Upper lobe of right lung (tissue), 1 donor: ENCODE measurements around the gene NPIPB9. TPM values are rescaled to one million over a fixed set of nuclear protein-coding genes. Genes with fewer than 3 reads are reported as not detected.
"Not testable (repeated sequence)": the region's sequence is repeated elsewhere in the genome, so short reads cannot be mapped to it uniquely, and the experiment has no call there.

Source experiments
- ATAC-seq: fragments of 200-7000 bp; cut with Tn5 transposase; one replicate; pipeline ENCODE4 v1.9.1; 2020; ENCODE audit warnings: mild to moderate bottlenecking, moderate library complexity
- DNase-seq: peaks from one replicate; pipeline ENCODE4 v3.0.0-alpha.2; 2020
- H3K27ac ChIP-seq: fragments of 200-600 bp; one replicate; pipeline ENCODE4 v1.8.0; 2022
- H3K27me3 ChIP-seq: fragments of 200-600 bp; one replicate; pipeline ENCODE4 v1.8.0; 2022; ENCODE audit warnings: mild to moderate bottlenecking
- H3K36me3 ChIP-seq: fragments of 200-600 bp; one replicate; pipeline ENCODE4 v1.8.0; 2022
- H3K4me1 ChIP-seq: fragments of 200-600 bp; one replicate; pipeline ENCODE4 v1.8.0; 2022
- H3K4me3 ChIP-seq: fragments of 200-600 bp; one replicate; pipeline ENCODE4 v1.8.0; 2022; ENCODE audit warnings: mild to moderate bottlenecking
- H3K9me3 ChIP-seq: fragments of 200-600 bp; one replicate; pipeline ENCODE4 v1.8.0; 2022
- intact Hi-C: fragments of 100-400 bp; cut with DNase I; formaldehyde crosslinking; loops from one replicate; pipeline ENCODE4 v1.11.0; 2022
- long read RNA-seq: library from polyadenylated mRNA; unstranded; transcript quantifications from one replicate; pipeline ENCODE4 v2.0.0, GENCODE V29; 2021
- total RNA-seq: library from RNA; stranded (reverse); fragmentation: NEBNext Ultra II Directional; extraction: Animal tissue kit (Norgen Biotek cat#: 25700); gene quantifications from one replicate; pipeline ENCODE4 v1.2.1, GENCODE V29; 2021
- donor health status: DM: no; HTN: yes; CAD: no; lungs with severe emphysema.

The NPIPB9 gene
- 3.5 TPM for total RNA-seq
- long read RNA-seq: 0 reads

DNA sequence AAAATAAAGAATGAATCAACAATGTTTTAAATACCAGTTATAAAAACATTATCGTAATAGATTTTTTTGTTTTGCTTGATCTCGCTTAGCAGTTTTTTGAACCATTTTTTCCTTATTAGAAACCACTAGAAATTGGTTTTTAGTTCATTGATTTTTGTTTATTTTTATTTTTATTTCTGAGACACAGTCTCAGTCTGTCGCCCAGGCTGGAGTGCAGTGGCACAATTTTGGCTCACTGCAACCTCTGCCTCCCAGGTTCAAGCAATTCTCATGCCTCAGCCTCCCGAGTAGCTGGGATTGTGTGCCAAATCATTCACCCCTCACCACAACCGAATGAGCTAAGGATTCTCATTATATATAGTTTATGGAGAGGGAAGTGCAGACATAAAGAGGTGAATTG is at the start of gene NPIPB9:
Gene NPIPB9 (plus strand): TSS at position 301 of the 400 bp plus-strand sequence.
- H3K27ac ChIP-seq, H3K4me1 ChIP-seq, DNase-seq, H3K36me3 ChIP-seq, intact Hi-C loops, H3K4me3 ChIP-seq, H3K9me3 ChIP-seq, H3K27me3 ChIP-seq, ATAC-seq: not testable (repeated sequence)

DNA sequence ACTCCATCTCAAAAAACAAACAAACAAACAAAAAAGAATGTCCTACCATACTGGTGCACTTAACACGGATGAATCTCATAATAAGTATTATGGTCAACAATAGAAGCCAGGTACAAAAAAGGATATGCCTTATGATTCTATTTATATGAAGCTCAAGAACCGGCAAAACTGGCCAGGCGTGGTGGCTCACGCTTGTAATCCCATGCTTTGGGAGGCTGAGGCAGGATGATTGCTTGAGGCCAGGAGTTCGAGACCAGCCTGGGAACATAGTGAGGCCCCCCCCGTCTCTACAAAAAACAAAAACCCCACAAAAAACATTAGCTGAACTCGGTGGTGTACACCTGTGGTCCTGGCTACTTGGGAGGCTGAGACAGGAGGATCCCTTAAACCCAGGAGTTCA is 47.3 kb upstream of the NPIPB9 start:
- DNase-seq, H3K4me1 ChIP-seq, H3K9me3 ChIP-seq, H3K36me3 ChIP-seq, intact Hi-C loops, H3K4me3 ChIP-seq, ATAC-seq, H3K27ac ChIP-seq, H3K27me3 ChIP-seq: not testable (repeated sequence)

DNA sequence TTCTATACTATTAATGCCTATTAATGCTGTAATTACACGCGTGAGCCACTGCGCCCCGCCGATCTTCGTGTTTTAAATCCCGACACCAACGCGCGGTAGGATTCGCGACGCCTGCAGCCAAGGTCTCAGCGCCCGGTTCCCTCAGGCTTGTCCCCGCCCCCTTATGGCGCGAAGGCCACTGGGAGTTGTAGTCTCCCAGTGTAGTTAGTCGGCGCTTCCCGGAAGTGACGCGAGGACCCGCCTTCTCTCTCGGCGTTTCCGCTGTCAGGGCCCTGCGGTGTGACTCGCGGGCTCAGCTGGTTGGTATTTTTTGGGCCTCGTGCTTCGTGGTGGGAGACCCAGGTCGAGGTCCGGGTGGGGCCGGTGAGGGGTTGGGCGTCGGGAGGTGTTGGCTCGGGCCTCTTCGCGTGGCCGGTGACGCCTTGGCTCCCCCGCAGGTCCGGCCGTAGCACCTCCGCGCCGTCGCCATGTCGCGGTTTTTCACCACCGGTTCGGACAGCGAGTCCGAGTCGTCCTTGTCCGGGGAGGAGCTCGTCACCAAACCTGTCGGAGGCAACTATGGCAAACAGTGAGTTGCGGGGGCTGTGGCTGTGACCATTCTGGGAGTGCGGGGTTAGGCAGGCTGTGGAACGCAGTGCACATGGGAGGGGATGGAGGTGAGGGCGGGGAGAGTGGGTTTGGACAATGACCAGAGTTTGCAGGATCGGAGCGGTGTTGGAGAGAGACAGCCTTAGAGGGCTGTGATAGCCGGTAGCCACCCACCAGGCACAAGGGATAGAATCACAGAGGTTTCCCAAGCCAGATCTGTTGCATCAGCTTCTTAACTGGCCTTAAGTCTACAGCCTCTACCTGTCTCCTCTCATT is 40.1 kb upstream of the NPIPB9 start, which contains the start of gene EIF3C:
Gene EIF3C (plus strand): TSS at position 245 of the 864 bp plus-strand sequence. CDS start 223 bp downstream, at position 468.
- H3K36me3 ChIP-seq, DNase-seq, H3K27me3 ChIP-seq, H3K4me1 ChIP-seq, intact Hi-C loops, H3K27ac ChIP-seq, H3K4me3 ChIP-seq, H3K9me3 ChIP-seq: not testable (repeated sequence)
- ATAC-seq: peak; percentile 100

DNA sequence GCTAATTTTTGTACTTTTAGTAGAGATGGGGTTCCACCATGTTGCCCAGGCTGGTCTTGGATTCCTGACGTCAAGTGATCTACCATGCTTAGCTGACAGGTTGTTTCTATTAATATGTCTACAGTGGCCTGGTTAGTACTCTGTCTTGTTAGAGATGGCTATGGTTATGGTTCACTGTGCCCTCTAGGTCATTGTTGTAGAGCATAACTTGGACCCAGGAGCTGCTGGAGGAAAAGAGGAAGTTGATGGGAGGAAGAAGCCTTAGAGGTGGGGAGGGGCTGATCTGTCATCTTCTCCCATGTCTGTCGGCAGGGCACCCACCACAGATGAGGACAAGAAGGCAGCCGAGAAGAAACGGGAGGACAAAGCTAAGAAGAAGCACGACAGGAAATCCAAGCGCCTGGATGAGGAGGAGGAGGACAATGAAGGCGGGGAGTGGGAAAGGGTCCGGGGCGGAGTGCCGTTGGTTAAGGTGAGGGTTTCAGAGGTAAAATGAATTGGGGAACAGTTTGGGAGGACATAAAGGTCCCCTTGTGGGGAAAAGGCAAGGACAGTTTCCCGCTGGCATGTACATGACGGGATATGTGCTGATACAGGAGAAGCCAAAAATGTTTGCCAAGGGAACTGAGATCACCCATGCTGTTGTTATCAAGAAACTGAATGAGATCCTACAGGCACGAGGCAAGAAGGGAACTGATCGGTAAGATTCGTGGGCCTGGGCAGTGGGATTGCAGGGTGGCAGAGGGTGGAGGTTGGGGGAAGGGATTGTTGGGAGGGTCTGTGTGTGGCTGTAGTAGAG is 28.5 kb upstream of the NPIPB9 start:
- H3K9me3 ChIP-seq, H3K4me3 ChIP-seq, H3K27me3 ChIP-seq, intact Hi-C loops, H3K4me1 ChIP-seq, H3K36me3 ChIP-seq, H3K27ac ChIP-seq: not testable (repeated sequence)
- ATAC-seq (peak; percentile 29), DNase-seq (peak; percentile 3)

DNA sequence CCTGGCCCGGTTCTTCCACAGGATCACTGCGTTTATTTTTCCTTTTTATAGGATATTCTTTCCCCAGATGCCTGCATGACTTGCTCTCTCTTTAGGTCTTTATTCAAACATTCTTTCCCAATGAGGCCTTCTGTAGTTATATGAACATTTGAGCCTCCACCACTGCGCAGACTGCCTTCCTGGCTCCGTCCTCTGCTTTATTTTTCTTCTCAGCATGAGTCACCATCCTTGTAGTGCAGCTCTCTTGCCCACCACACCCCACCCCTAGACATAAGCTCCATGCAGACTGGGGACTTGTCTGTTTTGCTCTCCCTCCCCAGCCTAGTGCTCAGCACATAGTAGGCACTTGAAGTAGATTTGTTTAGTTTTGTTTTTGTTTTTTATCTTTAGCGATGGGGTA is 20.3 kb upstream of the NPIPB9 start:
- H3K4me1 ChIP-seq, H3K27ac ChIP-seq, ATAC-seq, DNase-seq, H3K36me3 ChIP-seq, H3K9me3 ChIP-seq, H3K27me3 ChIP-seq, H3K4me3 ChIP-seq, intact Hi-C loops: not testable (repeated sequence)

DNA sequence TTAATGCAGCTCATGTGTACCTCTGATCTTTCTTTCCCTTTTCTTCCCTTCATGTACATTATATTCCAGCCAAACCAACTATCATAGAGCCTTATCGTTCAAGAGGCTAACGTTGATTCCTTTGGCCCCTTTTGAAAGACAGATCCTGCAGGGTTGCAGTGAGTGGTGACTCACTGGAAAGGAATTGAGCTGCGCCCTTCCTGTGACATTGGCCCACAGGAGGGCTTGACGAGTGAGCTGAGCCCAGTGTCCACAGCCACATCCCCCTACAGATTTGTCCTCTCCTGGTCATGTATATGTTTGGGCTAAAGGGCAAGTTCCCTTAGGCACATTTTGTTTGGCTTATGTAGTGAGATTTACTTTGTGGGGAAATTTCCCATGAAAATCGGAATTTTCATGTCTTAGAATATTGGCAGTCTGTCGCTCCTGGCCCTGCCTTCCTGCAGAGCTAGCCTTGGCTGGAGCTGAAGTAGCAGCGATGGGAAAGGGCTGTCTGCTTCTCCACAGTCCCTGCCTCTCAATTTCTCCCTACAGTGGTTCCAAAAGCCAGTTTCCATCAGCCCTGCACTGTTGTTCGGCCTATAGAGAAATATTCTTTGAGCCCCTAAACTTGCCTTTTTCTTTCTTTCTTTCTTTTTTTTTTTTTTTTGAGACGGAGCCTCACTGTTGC is 19.0 kb upstream of the NPIPB9 start:
- intact Hi-C loops, H3K27ac ChIP-seq, DNase-seq, H3K36me3 ChIP-seq, H3K27me3 ChIP-seq, H3K9me3 ChIP-seq, H3K4me1 ChIP-seq, H3K4me3 ChIP-seq: not testable (repeated sequence)
- peak; percentile 32 for ATAC-seq

DNA sequence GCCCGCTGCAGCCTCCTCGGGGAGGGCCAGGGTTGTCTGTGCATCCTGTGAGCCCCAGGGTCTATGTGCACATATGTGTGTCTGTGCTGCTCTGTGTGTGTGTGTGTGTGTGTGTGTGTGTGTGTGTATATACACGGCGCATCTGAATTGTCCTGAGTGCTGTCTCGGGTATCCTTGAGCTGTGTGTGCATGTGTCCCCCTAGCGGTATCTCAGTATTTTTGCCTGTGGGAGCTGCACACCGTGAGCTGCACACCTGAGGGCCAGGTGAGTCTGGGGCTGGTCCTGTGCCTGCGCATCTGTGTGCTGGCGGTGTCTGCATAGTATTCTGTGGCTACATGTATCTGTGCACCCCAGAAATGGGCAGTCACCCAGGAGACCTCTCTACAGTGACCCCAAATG is 11.8 kb upstream of the NPIPB9 start:
- DNase-seq (peak; percentile 0), ATAC-seq (peak; percentile 73)
- H3K4me3 ChIP-seq, intact Hi-C loops, H3K4me1 ChIP-seq, H3K9me3 ChIP-seq, H3K27me3 ChIP-seq, H3K27ac ChIP-seq, H3K36me3 ChIP-seq: not testable (repeated sequence)

DNA sequence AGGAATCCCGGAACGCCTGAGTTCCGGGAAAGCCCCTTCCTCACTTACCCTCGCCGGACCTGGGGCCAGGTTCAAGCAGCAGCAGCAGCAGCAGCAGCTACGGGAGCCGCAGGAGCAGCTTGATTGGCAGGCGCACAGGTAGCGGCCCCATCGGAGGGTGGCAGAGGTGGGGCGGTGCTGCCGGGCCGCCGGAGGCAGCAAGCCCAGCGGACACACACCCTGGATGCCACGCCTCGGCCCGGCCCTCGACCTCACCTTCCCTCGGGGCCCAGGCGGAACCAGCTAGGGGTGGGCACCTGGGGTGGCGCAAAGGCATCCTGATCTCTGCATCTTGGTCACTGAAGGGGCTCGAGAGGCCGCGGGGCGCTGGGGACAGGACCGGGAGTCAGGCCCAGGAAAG is 11.0 kb upstream of the NPIPB9 start:
- H3K36me3 ChIP-seq, H3K9me3 ChIP-seq, H3K27ac ChIP-seq, H3K4me3 ChIP-seq, H3K4me1 ChIP-seq, H3K27me3 ChIP-seq, intact Hi-C loops: not testable (repeated sequence)
- ATAC-seq: peak; percentile 74
- peak; percentile 22 for DNase-seq

DNA sequence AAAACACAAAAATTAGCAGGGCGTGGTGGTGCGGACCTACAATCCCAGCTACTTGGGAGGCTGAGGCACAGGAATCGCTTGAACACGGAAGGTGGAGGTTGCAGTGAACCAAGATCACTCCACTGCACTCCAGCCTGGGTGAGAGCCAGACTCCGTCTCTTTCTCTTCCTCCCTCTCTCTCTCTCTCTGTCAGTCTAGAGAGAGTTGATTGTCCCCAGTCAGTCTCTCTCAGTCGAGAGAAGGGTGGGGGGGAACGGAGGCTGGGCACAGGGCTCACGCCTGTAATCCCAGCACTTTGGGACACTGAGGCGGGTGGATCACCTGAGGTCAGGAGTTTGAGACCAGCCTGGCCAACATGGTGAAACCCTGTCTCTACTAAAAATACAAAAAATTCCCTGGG is 10.3 kb upstream of the NPIPB9 start:
- H3K27ac ChIP-seq, H3K36me3 ChIP-seq, H3K4me3 ChIP-seq, intact Hi-C loops, DNase-seq, ATAC-seq, H3K9me3 ChIP-seq, H3K4me1 ChIP-seq, H3K27me3 ChIP-seq: not testable (repeated sequence)

DNA sequence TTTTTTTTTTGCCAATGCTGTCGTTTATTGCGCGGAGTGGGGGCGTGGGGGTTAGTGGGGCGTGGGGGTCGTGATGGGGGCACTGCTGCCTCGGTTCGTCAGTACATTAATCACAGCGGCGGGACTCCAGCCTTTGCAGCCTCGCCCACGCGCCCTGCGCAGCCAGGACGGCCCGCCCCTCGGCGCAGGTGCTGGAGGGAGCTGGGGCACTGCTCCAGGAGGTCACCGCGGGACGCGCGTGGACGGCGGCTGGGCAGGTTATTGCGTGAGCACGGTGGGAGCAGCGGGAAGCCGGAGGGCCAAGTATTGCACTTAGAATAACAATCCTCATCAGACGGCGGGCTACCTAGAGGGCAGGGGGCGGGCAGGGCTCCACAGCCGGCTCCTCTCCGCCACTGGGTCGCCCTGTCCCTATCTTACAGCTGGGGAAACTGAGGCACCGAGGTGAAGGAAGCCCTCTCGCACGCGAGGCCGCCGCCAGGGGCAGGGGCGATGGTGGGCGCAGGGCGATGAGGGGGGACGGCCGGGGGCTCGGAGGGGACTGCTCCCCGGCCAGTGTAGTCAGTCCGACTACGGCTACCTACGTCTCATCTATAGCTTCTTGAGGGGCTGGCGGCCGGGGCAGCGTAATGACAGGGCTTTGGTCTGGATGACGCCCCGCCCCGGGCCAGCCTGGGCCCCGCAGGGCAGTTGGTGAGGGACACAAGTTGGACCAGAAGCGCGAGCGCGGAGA is 4.8 kb upstream of the NPIPB9 start:
- H3K27me3 ChIP-seq, H3K27ac ChIP-seq, H3K9me3 ChIP-seq, H3K36me3 ChIP-seq, intact Hi-C loops, ATAC-seq, H3K4me1 ChIP-seq, H3K4me3 ChIP-seq: not testable (repeated sequence)
- peak; percentile 12 for DNase-seq
